PFSK-1 (cell line): ENCODE data around the gene GLT8D1.

Experiments
- POLR2AphosphoS5 ChIP-seq: IDR thresholded peaks from 2 replicates; pipeline ENCODE4 v1.6.1; 2012; ENCODE audit warnings: low read depth, mild to moderate bottlenecking, control low read depth, low read length, moderate library complexity
- SIN3A ChIP-seq: IDR thresholded peaks from 2 replicates; pipeline ENCODE4 v1.6.1; 2012; ENCODE audit warnings: mild to moderate bottlenecking, low read length, moderate library complexity, borderline replicate concordance; ENCODE audit not compliant: insufficient read depth
- TAF1 ChIP-seq: IDR thresholded peaks from 2 replicates; pipeline ENCODE4 v1.6.1; 2012; ENCODE audit warnings: low read length, control low read depth, borderline replicate concordance; ENCODE audit not compliant: insufficient read depth
- TF ChIP-seq, protein P1 (sequence below), 2 experiments: IDR thresholded peaks; 2 replicates each; pipeline versions ENCODE4 v1.6.1 to v1.8.0; 2011 to 2012; ENCODE audit warnings: low read depth in 2 of 2, low read length in 2 of 2, control low read depth in 1 of 2, inconsistent platforms in 1 of 2, mild to moderate bottlenecking in 1 of 2, moderate library complexity in 1 of 2; ENCODE audit not compliant: insufficient read depth in 1 of 2

DNA sequence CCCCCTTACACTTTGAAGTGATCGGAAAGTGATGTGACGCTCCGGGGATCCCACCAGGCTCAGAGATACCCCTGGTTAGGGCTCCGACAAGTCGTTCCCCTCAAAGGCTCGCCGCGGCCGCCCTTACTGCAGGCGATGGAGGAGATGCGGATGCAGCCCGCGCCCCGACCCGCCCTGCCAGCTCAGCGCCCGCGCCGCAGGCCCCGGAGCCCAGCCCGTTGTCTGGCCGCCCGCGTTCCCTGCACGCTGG is 228 bp downstream of the GLT8D1 start:
- TF ChIP-seq TAF1 (no peak), POLR2AphosphoS5 (no peak), SIN3A (no peak)
- TF ChIP-seq, protein P1, sequence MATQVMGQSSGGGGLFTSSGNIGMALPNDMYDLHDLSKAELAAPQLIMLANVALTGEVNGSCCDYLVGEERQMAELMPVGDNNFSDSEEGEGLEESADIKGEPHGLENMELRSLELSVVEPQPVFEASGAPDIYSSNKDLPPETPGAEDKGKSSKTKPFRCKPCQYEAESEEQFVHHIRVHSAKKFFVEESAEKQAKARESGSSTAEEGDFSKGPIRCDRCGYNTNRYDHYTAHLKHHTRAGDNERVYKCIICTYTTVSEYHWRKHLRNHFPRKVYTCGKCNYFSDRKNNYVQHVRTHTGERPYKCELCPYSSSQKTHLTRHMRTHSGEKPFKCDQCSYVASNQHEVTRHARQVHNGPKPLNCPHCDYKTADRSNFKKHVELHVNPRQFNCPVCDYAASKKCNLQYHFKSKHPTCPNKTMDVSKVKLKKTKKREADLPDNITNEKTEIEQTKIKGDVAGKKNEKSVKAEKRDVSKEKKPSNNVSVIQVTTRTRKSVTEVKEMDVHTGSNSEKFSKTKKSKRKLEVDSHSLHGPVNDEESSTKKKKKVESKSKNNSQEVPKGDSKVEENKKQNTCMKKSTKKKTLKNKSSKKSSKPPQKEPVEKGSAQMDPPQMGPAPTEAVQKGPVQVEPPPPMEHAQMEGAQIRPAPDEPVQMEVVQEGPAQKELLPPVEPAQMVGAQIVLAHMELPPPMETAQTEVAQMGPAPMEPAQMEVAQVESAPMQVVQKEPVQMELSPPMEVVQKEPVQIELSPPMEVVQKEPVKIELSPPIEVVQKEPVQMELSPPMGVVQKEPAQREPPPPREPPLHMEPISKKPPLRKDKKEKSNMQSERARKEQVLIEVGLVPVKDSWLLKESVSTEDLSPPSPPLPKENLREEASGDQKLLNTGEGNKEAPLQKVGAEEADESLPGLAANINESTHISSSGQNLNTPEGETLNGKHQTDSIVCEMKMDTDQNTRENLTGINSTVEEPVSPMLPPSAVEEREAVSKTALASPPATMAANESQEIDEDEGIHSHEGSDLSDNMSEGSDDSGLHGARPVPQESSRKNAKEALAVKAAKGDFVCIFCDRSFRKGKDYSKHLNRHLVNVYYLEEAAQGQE (IDR thresholded peaks at IDR 0.05; ENCODE audit: insufficient read depth in 1 of 2, low read depth in 2 of 2, low read length in 2 of 2), result no peak
